ELR (cell line): ENCODE results near the gene KRTAP5-10.
"Not testable (repeated sequence)": the region's sequence is repeated elsewhere in the genome, so short reads cannot be mapped to it uniquely, and the experiment has no call there.

Experiments used
- DNase-seq: peaks from one replicate; pipeline ENCODE4 v3.0.0-alpha.2; 2015; ENCODE audit warnings: low read depth

KRTAP5-10 gene

DNA sequence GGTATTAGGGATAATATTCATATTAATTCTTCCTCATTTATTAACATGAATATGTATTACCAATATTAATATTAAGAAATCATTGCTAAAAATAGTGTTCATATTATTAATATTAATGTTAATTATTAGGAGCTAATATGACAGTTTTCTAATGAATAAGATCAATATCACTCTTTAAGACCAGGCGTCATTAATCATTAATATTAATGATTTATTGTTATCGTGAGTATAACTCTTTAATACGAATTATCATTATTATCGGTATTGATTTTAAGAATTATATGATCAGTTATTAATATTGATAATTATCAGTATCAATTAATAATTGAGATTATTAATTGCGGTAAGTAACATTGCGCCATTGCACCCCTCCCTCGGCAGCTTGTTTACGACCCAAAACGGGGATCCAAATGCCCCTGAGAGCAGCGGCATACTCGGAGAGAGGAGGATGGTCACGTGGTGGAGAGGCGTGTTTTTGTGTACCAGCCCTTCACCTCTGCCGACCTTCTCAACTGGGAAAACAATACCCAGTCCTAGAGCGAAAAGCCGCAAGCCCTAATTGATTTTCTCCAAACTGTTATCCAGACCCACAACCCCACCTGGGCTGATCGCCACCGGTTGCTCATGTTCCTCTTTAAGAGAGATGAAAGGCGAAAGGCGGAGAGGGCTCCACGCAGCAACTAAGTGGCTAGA, 46.0 kb downstream of the KRTAP5-10 start:
- DNase-seq: not testable (repeated sequence)

DNA sequence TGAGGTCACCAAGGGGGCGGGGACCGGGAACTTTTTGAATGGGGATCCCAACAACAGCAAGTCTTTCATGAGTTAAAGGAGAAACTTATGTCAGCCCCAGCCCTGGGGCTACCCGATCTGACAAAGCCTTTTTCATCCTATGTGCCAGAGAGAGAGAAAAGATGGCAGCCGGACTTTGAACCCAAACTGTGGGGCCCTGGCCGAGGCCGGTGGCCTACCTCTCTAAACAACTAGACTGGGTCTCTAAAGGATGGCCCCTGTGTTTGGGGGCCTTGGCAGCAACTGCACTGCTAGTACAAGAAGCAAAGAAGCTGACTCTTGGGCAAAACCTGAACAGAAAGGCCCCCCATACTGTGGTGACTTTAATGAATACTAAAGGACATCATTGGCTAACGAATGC, 48.6 kb downstream of the KRTAP5-10 start:
- not testable (repeated sequence) for DNase-seq

DNA sequence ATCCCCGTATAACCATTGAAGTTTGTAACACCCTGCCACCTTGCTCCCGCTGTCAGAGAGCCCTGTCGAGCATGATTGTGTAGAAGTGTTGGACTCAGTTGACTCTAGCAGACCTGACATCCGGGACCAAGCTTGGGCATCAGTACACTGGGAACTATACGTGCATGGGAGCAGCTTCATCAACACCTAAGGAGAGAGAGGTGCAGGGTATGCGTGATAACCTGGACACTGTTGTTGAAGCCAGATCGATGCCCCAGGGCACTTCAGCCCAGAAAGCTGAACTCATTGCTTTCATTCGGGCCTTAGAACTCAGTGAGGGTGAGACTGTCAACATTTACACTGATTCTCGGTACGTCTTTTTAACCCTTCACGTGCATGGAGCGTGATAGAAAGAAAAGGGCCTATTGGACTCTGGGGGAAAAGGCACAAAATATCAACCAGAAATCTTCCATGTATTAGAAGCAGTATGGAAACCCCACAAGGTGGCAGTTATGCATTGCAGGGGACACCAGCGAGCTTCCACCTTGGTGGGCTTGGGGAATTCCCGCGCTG, 49.1 kb downstream of the KRTAP5-10 start:
- DNase-seq: not testable (repeated sequence)

DNA sequence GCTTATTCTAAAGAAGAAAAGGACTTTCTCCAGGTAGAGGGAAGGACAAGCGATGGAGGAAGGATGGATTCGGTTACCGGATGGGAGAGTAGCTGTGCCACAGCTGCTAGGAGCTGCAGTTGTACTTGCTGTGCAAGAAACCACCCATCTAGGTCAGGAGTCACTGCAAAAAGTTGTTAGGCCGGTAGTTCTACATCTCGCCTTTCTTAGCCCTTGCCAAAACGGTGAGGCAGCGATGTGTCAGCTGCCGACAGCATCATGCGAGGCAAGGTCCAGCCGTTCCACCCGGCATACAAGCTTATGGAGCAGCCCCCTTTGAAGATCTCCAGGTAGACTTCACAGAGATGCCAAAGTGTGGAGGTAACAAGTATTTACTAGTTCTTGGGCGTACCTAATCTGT, 49.6 kb downstream of the KRTAP5-10 start:
- not testable (repeated sequence) for DNase-seq
